ENCODE measurements around the gene RPP14. TPM values are rescaled to one million over a fixed set of nuclear protein-coding genes. Genes with fewer than 3 reads are reported as not detected.

RPP14 gene
- total RNA-seq, 2 donors from 2014 or later: 22.0 to 23.6 TPM

- H3K27me3 ChIP-seq (ENCODE audit: control insufficient read depth, insufficient read depth, low read length, poor library complexity, severe bottlenecking): no peaks in the 10 kb centered on the region
- H3K4me3 ChIP-seq (ENCODE audit: low read length): no peak overlapping the region
- no peaks in the 10 kb centered on the region for H3K9me3 ChIP-seq (ENCODE audit: control insufficient read depth, low read length)
- Mint-ChIP-seq H3K36me3 (ENCODE audit: low read depth) (no peaks in the 10 kb centered on the region), H3K27me3 (ENCODE audit: insufficient read depth) (peaks cover 1% of the 10 kb centered on the region), H3K4me1 (peaks cover 14% of the 10 kb centered on the region), H3K4me3 (no peak overlapping the region), H3K9me3 (no peaks in the 10 kb centered on the region), H3K27ac (no peak overlapping the region)
- no peak overlapping the region for H3K27ac ChIP-seq (ENCODE audit: low read depth, low read length)
- TF ChIP-seq CTCF (conservative IDR thresholded peaks at IDR 0.05): no peak
- no peaks in the 10 kb centered on the region for H3K36me3 ChIP-seq (ENCODE audit: control insufficient read depth, insufficient read depth, low read length)
- 100% methylated on average over 2 of the region's 2 CpGs; no CpG with 5 or more reads in 1 of the 2 experiments for WGBS, 2 experiments (ENCODE audit: insufficient coverage in 1 of 2, insufficient read length in 1 of 2)
- no peak for DNase-seq
- H3K9ac ChIP-seq (ENCODE audit: extremely low read depth, low read length, poor library complexity, severe bottlenecking): no peak overlapping the region
- H3K4me1 ChIP-seq (ENCODE audit: control insufficient read depth, insufficient read depth, low read length): peaks cover 2% of the 10 kb centered on the region
These were observed 44.6 kb downstream of the RPP14 start for GRCh38 chr3:58350627-58351013.

- Mint-ChIP-seq H3K4me3 (no peak overlapping the region), H3K27me3 (ENCODE audit: insufficient read depth) (peaks cover 1% of the 10 kb centered on the region), H3K27ac (no peak overlapping the region), H3K4me1 (peaks cover 21% of the 10 kb centered on the region), H3K9me3 (no peaks in the 10 kb centered on the region), H3K36me3 (ENCODE audit: low read depth) (no peaks in the 10 kb centered on the region)
- no peaks in the 10 kb centered on the region for H3K27me3 ChIP-seq (ENCODE audit: control insufficient read depth, insufficient read depth, low read length, poor library complexity, severe bottlenecking)
- no peaks in the 10 kb centered on the region for H3K9me3 ChIP-seq (ENCODE audit: control insufficient read depth, low read length)
- TF ChIP-seq CTCF (conservative IDR thresholded peaks at IDR 0.05): peak; percentile 52
- no peak overlapping the region for H3K4me3 ChIP-seq (ENCODE audit: low read length)
- peaks cover 6% of the 10 kb centered on the region for H3K4me1 ChIP-seq (ENCODE audit: control insufficient read depth, insufficient read depth, low read length)
- H3K27ac ChIP-seq (ENCODE audit: low read depth, low read length): no peak overlapping the region
- no peaks in the 10 kb centered on the region for H3K36me3 ChIP-seq (ENCODE audit: control insufficient read depth, insufficient read depth, low read length)
- no peak overlapping the region for H3K9ac ChIP-seq (ENCODE audit: extremely low read depth, low read length, poor library complexity, severe bottlenecking)
- 65 to 67% methylated on average over 3 of the region's 3 CpGs for WGBS, 2 experiments (ENCODE audit: insufficient coverage in 1 of 2, insufficient read length in 1 of 2)
- peak; percentile 72 for DNase-seq
These were observed 45.9 kb downstream of the RPP14 start for GRCh38 chr3:58351920-58352319.

GRCh38 chr3:58352626-58353025 is 46.6 kb downstream of the RPP14 start:
- no peaks in the 10 kb centered on the region for H3K27me3 ChIP-seq (ENCODE audit: control insufficient read depth, insufficient read depth, low read length, poor library complexity, severe bottlenecking)
- TF ChIP-seq CTCF (conservative IDR thresholded peaks at IDR 0.05): no peak
- no peak for DNase-seq
- no peak overlapping the region for H3K4me3 Mint-ChIP-seq
- peaks cover 21% of the 10 kb centered on the region for H3K4me1 Mint-ChIP-seq
- peaks cover 6% of the 10 kb centered on the region for H3K4me1 ChIP-seq (ENCODE audit: control insufficient read depth, insufficient read depth, low read length)
- no peaks in the 10 kb centered on the region for H3K36me3 Mint-ChIP-seq (ENCODE audit: low read depth)
- WGBS, 2 experiments (ENCODE audit: insufficient coverage in 1 of 2, insufficient read length in 1 of 2): 90 to 92% methylated on average over 5 to 6 of the region's 6 CpGs
- H3K27me3 Mint-ChIP-seq (ENCODE audit: insufficient read depth): peaks cover 1% of the 10 kb centered on the region
- no peak overlapping the region for H3K27ac Mint-ChIP-seq
- no peak overlapping the region for H3K9ac ChIP-seq (ENCODE audit: extremely low read depth, low read length, poor library complexity, severe bottlenecking)
- no peak overlapping the region for H3K4me3 ChIP-seq (ENCODE audit: low read length)
- H3K9me3 Mint-ChIP-seq: no peaks in the 10 kb centered on the region
- no peak overlapping the region for H3K27ac ChIP-seq (ENCODE audit: low read depth, low read length)
- no peaks in the 10 kb centered on the region for H3K36me3 ChIP-seq (ENCODE audit: control insufficient read depth, insufficient read depth, low read length)
- H3K9me3 ChIP-seq (ENCODE audit: control insufficient read depth, low read length): no peaks in the 10 kb centered on the region
